Stimulated activated CD8-positive, alpha-beta memory T cell treated with anti-CD3 and anti-CD28 coated beads, Interleukin-4, amount 100 ng/mL, for 1 hour (primary cell): ENCODE data around the gene NANOS2.
A peak's percentile ranks its signal among the peaks of the same experiment; 100 is the strongest.
"Not testable (repeated sequence)": the region's sequence is repeated elsewhere in the genome, so short reads cannot be mapped to it uniquely, and the experiment has no call there.

ENCODE experiments used
- DNase-seq, 2 donors: peaks; one replicate each; pipeline ENCODE4 v3.0.0-alpha.2; 2020; ENCODE audit warnings: low read depth in 2 of 2, low spot score in 1 of 2

NANOS2 gene

DNA sequence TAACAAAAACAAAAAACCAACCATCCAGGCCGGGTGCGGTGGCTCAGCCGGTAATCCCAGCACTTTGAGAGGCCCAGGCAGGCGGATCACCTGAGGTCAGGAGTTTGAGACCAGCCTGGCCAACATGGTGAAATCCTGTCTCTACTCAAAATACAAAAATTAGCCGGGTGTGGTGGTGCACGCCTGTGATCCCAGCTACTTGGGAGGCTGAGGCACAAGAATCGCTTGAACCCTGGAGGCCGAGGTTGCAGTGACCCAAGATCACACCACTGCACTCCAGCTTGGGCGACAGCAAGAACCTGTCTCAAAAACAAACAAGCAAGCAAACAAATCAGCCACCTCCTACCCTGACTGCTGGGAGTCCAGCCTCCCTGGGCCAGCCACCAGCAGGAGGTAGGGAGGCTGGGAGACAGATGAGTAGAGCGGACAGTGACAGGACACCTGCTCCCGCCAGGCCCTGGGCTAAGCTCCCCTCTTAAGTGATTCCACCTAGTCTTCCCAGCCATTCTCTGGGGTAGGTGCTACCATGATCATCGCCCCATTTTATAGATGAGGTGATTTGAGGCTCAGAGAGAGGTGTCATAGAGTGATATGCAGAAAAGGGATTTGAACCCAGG, 18.5 kb downstream of the NANOS2 start:
- not testable (repeated sequence) for DNase-seq

DNA sequence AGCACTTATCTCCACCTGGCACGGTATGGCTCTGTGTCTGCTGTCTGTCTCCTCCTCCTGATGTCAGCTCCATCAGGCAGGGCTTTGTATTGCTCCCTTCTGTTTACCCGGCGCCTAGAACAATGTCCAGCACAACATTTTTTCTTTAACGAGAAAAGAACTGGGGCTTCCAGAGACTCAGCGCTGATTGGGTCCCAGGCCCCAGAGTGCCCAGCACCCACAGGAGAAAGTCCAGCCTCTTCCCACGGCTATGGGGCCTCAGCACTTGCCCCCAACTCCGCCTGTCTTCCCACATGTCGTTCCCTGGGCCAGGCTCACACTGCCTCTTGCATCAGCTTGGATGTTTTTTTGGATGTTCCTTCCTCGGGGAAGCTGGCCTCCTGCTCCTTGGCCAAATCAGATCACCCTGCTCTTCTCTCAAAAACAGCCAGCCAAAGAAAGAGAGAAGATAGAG, 19.0 kb downstream of the NANOS2 start:
- no peak for DNase-seq

DNA sequence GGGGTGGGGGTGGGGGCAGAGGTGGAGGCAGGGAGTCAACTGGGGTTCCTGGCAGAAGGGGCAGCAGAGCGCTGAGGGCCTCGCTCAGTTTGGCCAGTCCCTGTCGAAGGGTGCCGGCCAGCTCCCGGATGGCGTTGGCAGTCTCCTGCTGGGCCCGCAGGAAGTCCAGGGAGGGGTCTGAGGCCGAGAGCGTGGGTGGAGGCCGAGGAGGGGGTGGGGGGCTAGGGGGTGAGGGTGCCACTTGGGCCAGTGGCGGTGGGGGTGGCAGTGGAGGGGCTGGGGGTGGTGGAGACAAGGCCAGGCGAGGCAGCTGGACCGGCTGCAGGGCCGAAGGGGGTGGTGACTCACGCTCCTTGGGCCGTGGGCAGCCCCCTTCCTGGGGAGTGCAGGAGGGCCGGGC, 23.7 kb downstream of the NANOS2 start:
- no peak for DNase-seq

DNA sequence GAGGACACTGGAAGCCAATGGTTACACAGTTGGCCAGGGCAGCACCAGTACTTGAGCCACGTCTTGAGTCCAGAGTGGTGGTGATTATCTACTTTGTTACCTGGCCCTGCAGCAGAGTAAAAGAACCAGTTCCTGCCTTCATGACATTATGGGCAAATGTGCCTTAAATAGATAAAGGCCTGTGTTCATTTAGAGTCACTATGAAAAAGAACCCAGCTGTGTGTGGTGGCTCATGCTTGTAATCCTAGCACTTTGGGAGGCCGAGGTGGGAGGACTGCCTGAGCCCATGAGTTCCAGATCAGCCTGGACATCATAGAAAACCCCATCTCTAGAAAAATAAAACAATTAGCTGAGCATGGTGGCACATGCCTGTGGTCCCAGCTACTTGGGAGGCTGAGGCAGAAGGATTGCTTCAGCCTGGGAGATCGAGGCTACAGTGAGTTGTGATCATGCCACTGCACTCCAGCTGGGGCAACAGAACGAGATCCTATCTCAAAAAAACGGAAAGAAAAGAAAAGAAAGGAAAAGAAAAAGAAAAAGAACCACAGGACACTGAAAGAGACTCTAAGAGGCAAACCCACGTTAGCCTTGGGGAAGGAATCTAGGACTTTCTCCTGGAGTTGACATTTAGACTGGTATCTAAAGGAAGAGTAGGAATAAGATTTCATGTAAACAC, 25.2 kb downstream of the NANOS2 start:
- DNase-seq, result no peak

DNA sequence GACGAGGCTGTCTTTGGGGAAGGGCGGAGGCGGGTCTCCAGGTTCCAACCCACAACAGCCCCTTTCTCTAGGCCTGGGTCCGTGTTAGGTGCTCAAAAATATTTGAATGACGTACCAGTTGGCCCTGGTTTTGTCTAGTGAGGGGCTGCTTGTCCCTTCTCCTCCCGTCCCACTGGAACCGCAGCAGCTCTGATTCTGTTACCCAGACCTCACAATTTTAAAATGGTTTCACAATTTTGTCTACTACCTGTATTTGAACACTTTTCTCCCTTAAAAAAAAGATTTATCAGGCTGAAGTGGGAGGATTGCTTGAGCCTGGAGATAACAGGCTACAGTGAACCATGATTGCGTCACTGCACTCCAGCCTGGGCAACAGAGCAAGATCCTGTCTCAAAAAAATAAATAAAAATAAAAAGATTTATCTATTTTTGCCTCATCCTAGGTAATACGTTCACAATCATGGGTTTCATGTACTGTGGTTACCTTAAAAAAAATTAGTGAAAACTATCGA, 27.3 kb downstream of the NANOS2 start:
- DNase-seq, result no peak

DNA sequence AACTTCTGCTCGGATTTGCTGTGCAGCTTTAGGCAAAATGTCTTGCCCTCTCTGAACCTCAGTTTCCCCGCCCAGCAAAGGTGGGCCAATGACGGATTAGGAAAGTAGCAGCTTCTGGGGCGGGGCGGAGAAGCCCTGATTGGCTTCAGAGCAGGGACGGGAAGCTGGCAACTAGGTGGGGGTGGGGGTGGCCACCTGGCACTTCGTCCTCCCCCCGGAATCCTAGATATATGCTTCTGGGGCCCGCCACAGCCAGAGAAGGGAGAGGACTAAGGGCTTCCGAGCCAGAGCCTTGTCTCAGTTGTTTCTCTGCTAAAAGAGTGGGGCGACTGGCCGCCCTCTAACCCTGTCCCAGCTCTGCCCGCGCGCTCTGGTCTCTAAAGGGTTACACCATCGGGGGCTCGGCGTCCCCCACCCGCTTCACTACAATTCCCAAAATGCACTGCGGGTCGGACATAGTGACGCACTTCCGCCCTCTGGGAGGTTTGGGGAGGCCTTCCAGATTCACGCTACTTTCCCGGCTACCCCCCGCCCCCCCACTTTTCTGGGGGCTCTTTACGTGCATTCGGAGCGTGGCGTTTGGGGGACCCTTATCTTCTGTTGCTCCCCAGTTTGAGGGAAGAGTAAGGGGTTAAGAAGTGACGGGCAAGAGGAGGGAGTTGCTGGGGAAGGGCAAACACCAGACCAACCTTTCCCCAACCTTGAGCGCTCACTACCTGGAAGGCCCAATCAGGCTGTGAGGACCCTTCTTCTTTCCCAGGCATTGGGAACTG, 28.0 kb downstream of the NANOS2 start:
- DNase-seq, result peak; percentile 76 to 77

DNA sequence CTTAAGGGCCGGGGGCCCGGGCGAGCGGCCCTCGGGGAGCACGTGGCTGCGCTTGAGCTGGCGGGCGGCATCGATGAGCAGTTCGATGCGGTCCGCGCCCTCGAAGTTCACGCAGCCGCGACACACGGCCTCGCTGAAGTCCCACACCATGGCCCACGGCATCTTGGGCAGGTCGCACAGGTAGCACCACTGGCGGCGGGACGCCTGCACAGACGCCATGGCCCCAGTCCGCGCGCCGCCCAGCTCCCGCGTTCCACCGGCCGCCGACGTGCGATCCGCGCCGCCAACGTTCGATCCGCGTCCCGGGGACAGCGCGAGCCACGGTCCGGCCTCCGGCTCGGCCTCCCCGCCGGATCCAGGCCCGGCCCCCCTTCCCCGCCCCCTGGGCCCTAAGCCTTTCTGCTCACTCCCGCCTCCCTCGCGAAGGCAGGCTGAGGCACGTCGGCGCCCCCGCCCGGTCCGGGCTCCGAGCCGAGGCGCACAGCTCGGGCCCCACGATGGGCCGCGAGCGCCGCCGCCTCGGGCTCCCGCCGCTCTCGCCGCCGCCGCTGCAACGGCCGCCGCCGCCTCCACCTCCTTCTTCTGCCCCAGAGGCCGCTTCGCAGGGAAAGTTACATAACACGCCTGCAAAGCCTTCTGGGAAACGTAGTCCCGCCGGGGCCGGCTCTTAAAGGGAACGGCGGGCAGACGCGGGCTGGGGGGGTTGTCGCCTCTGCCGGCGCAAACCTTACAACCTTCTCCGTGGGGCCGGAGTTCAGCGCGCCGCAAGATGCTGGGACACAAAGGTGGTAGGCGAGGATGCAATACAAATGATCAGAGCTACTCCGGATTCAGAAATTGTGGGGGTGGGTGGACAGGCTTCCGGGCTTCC, 28.8 kb downstream of the NANOS2 start, which contains the start of gene IRF2BP1:
Gene IRF2BP1 (minus strand): TSS at position 586 of the 871 bp plus-strand sequence. CDS start 367 bp downstream, at position 219.
- DNase-seq, result peak; percentile 76 to 79

DNA sequence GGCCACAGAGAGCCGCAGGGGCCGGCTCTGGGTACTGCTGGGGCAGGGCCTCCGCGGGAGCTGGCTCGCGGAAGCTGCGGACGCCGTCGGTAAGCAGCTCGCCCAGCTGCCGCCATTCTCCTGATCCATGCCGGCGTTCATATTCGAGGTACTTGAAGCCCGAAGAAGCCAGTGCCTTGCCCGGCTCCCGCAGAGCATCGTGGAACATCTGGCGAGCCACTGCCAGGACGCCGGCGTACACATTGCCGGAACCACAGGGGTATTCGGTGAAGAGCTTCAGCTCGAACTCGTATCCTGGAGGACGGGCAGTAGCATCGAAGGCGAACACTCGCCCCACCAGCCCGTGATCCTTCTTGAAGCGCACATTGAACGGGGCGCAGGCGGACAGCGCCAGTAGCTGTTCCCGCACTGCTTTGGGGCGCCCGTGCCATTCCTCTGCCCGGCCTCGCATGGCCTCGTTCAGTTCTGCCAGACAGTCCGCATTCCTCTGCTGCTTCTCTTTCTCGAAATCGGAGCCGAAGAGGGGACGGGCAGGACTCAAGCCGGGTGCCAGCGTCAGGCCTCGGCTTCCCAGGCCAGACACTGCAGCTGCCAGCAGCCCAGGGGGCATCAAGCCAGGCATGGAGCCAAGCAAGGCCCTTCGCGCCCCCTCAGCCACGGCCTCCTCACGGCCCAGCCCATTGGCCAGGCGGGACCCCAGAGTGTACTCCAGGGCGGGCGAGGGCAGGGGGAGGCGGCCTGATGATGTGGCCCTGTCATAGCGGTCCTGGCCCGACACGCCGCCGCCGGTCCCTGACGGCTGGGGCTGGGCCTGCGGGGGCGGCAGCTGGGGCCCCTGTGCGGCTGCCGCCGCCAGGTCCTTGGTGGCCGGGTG, 29.7 kb downstream of the NANOS2 start:
- DNase-seq, result no peak

DNA sequence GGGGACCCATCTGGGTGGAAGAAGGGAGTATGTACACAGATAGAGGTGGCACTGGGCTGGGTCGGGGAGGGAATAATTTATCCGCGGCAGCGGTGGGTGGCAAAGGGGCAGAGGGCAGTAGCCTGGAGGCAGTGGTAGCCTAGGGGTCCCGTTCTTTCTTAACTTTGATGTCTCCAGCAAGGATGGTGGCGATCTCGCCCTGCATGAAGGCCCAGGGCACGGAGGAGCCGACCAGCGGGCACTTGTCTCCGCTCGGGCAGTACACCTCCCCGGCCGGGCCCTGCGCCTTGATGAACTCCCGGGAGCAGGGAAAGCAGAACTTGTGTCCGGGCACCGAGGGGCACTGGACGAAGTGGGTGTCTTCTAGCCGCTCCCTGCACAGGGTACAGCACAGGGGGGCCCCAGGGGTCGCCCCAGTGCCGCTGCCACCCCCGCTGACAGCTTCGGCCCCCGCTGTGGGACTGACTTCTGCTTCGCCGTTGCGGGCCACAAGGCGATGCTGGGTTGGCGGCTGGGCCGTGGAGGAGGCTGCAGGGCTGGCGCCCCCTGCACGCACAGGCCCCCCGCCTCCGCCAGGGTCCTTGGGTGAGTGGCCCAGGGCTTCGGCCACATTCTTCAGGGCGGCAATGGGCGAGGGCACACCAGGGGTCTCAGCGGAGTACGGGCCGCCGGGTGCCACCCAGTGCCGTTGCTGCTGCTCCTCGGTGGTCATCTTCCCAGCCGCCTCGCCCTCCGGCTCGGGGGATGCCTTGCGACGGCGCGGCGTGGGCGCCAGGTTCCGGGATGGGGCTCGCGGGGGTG, 30.5 kb downstream of the NANOS2 start:
- no peak for DNase-seq

DNA sequence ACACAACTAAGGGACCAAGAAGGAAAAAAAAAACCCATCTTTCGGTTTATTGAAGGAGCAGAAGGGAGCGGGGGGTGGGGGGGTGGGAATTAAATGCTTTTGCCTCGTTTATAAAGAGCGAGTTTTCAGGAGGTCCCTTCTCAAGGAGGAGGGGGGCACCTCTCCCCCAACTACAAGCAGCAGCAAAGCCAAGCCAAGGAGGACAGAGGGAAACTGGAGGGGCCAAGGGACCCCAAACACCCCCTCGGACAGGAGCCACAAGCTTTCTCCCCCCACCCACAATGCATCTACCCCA, 31.0 kb downstream of the NANOS2 start:
- DNase-seq, result no peak

DNA sequence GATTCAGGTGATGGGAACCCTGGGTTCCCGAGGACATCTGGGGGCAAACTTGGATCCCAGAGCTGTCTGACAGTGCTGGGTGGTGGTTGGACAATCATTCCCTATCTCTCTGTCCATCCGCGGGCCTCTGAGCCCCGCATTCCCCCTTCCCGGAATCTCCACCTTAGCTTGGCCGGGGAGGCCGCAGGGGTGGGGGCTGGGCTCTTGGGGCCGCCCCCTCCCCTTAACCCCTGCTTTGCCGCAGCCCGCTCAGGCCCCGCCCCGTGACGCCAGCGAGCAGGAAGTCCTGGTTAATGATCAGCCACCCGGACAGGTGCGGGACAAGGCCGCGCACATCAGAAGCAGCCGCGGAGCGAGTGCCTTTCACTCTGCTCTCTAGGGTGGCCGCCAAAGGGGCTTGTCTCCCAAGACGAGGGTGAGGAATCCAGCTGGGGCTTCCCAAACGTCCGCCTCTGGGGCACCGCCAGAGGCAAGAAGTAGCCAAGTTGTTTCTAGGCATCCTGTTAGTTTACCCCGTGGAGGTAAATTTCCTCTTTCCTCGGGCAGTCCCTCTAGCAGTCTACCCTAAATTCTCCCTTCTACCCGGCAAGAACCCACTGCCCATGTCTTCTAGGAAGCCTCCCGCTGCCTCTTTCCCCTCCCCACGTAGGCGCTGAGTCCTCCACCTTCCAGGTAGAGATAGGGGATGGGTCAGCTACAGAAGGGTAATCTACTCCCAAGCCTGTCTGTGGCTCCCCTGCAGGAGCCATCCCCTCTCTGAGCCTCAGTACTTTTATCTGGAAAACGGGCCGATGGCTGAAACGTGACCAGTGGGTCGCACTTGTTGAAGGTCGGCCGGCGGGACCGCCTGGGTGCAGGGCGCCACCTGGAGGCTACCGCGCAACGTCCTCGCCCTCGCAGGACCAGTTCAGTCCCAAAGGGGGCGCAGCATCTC, 31.7 kb downstream of the NANOS2 start:
- peak in 1 of 2 donors; percentile 63 for DNase-seq

DNA sequence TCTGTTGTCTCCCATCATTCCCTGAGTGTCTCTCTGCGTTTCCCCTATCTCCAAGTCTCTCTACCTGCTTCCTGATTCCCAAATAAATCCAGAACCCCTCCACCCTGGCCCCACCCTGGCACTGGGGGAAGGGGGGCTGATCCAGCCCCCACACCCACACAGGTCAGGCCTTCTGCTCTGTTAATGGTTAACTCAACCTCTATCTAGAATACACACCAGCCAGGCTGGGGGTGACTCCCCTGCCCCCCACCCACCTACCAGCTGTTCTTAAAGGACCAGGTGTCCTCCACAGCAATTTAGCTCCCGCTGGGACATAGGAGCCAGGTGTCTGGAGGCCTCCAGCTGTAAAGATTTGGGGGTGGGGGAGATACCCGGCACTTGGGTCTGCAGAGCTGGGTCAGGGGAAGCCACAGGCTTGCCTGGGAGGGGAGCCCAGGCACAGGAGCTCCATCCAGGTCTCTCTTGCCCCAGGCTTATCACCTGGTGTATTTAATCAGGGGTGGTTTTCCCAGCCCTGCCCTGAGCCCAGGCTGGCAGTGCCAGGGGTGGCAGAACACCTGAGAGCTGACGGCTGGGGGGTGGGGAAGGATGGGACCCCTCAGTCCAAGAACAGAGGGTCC, 32.6 kb downstream of the NANOS2 start:
- DNase-seq, result no peak

DNA sequence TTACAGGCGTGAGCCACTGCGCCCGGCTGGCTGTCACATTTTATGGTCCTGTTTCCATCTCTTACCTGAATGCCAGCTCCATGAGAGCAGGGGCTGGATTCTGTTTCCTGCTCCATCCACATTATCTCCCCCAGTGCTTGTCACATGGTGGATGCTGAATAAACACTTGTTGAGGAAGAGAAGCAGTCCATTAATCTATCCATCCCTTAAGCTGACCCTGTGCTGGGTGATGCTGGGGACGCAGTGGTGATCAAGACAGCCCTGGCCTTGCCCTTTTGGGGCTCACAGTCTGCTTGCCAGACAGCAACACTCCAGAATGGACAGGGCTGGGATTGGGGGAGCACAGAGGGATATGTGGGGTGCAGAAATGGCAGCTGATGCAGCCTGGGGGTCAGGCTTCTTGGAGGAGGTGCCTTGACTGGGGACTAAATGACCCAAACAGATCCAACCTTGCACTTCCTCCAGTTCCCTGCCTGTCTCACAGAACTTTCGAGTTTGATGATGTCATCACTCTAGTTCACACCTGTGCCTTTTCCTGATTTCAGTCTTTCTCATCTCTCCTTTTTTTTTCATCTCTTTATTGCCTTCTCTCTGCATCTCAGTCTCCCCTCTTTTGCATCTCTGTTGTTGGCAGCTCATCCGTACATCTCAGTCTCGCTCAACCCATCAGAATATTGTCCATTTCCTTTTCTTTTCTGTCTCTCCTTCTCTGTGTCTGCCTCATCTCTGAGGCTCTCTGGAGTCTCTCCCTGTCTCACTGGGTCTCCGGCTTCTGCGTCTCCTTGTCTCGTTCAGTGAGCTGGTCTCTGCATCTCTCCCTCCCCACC, 33.3 kb downstream of the NANOS2 start:
- DNase-seq, result no peak

DNA sequence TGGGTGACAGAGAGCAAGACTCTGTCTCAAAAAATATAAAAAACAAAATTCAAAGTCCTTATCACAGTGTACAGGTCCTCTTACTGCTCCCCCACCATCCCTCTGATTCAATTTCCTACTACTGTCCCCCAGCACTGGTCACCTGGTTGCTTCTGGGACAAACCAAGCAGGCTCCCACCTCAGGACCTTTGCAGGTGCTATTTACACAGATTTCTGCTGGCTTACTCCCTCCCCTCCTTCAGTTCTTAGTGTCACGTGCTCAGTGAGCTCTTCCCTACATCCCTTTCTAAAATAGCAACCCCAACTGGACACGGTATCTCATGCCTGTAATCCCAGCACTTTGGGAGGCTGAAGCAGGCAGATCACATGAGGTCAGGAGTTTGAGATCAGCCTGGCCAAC, 34.6 kb downstream of the NANOS2 start:
- no peak for DNase-seq

DNA sequence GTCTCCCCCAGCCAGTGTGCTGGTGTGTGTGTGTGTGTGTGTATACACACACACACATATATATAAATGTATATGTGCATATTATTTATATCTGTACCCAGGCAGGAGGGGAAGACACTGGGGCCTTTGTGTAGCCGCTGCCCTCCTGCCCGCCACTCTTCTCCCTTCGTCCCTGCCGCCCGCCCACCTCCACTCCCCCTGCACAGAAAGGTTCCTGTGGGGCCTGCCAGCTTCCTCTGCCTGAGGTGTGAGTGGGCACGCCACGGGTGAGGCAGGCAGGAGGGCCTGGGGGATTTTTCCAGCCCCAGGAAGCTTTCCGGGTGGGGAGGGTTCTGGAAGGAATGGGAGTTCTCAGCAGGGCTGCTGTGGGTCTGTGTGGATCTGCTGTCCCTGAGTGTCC, 35.5 kb downstream of the NANOS2 start:
- no peak for DNase-seq

DNA sequence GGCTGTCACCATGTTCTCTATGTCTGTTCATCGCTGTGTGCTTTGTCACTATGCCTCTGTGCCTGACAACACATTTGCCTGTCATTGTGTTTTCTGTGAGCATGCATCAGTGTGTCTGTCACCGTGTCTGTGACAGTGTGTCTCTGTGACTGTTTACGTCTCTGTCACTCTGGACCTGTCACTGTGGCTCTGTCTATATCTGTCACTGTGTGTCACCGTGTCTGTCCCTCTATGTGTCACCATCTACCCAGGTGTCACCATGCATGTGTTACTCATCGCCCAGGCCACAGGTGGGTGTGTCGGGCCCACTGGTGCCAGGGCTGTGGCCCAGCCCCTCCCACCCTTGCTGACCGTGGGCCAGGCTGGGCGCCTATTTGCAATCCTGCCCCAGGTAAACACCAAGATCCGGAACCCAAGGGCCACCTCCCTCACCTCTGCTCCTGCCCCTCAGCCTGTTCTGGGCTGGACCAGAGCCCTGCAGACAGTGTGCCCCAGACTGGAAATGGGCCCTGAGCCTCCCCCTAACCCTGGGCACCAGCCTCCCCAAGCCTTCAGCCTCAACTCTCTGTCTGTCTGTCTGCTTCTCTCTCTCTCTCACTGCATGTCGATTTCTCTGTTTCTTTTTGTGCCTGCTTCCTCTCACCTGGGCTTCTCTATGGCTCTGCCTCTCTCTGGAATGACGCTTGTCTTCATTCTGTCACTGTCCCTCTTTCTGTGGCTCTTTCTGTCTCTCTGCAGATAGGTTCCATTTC, 36.4 kb downstream of the NANOS2 start:
- no peak for DNase-seq
